ENCODE results near the gene KPNA4.

The KPNA4 gene

GRCh38 chr3:160471892-160472291 is 93.5 kb downstream of the KPNA4 start:
- TF ChIP-seq, protein P1, sequence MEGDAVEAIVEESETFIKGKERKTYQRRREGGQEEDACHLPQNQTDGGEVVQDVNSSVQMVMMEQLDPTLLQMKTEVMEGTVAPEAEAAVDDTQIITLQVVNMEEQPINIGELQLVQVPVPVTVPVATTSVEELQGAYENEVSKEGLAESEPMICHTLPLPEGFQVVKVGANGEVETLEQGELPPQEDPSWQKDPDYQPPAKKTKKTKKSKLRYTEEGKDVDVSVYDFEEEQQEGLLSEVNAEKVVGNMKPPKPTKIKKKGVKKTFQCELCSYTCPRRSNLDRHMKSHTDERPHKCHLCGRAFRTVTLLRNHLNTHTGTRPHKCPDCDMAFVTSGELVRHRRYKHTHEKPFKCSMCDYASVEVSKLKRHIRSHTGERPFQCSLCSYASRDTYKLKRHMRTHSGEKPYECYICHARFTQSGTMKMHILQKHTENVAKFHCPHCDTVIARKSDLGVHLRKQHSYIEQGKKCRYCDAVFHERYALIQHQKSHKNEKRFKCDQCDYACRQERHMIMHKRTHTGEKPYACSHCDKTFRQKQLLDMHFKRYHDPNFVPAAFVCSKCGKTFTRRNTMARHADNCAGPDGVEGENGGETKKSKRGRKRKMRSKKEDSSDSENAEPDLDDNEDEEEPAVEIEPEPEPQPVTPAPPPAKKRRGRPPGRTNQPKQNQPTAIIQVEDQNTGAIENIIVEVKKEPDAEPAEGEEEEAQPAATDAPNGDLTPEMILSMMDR (IDR thresholded peaks at IDR 0.05) = no peak

DNA sequence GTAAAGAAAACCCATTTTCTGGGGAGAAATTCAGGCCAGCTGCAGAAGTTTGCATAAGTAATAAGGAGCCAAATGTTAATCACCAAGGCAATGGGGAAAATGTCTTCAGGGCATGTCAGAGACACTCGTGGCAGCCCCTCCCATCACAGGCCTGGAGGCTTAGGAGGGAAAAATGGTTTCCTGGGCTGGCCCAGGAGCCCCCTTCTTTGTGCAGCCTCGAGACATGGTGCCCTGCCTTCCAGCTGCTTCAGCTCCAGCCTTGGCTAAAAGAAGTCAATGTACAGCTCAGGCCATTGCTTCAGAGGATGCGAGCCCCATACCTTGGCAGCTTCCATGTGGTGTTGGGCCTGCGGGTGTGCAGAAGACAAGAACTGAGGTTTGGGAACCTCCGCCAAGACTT is 95.2 kb downstream of the KPNA4 start:
- Histone ChIP-seq H3K27ac (no peak overlapping the region), H3K4me3 (no peak overlapping the region)
- TF ChIP-seq, protein P1 (IDR thresholded peaks at IDR 0.05) = no peak
- DNase-seq (ENCODE audit: low spot score) = no peak

More at GRCh38 chr3:160471892-160472291, 93.5 kb downstream of the KPNA4 start:
- no peak for DNase-seq (ENCODE audit: low spot score)
- H3K4me3 ChIP-seq = no peak overlapping the region
- no peak overlapping the region for H3K27ac ChIP-seq

- DNase-seq (ENCODE audit: low spot score) = no peak
- TF ChIP-seq, protein P1 (IDR thresholded peaks at IDR 0.05) = no peak
- Histone ChIP-seq H3K27ac (no peak overlapping the region), H3K4me3 (no peak overlapping the region)
These were observed 100.4 kb downstream of the KPNA4 start for GRCh38 chr3:160464971-160465370.

DNA sequence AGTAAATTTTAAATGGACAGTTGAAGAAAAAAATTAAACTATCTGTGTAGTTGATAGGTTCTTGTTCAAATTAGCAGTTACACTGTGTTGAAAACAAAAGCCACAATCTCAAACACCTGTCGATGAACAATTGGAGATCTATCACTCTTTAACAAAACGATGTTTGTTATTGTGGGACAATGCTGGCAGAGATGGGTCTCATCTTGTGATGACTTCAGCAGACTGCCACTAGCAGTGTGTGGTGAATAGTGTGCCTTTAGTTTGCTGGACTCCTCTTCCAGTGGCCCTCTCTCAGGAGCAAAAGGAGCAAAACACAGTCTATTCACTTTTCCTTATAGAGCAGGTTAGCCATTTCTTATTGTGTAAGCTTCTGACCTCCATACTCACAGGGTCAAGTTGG is 101.0 kb downstream of the KPNA4 start:
- TF ChIP-seq, protein P1 (IDR thresholded peaks at IDR 0.05) = no peak
- Histone ChIP-seq H3K27ac (no peak overlapping the region), H3K4me3 (no peak overlapping the region)
- no peak for DNase-seq (ENCODE audit: low spot score)

- TF ChIP-seq, protein P1 (IDR thresholded peaks at IDR 0.05) = no peak
- no peak for DNase-seq (ENCODE audit: low spot score)
- H3K27ac ChIP-seq = no peak overlapping the region
- no peak overlapping the region for H3K4me3 ChIP-seq
These were observed 105.3 kb downstream of the KPNA4 start for GRCh38 chr3:160460033-160460432.

- no peak for DNase-seq (ENCODE audit: low spot score)
- Histone ChIP-seq H3K4me3 (no peak overlapping the region), H3K27ac (no peak overlapping the region)
- TF ChIP-seq, protein P1 (IDR thresholded peaks at IDR 0.05) = no peak
These were observed 105.9 kb downstream of the KPNA4 start for GRCh38 chr3:160459450-160459970.

GRCh38 chr3:160458151-160458550 is 107.2 kb downstream of the KPNA4 start:
- TF ChIP-seq, protein P1 (IDR thresholded peaks at IDR 0.05) = no peak
- Histone ChIP-seq H3K27ac (no peak overlapping the region), H3K4me3 (no peak overlapping the region)
- no peak for DNase-seq (ENCODE audit: low spot score)

Data from coronary artery (tissue), 2 donors.